Choroid plexus epithelial cell (primary cell): ENCODE data around the gene ASPSCR1.
A peak's percentile ranks its signal among the peaks of the same experiment; 100 is the strongest.

ENCODE experiments used
- DNase-seq: peaks from one replicate; pipeline ENCODE4 v3.0.0-alpha.2; 2010; ENCODE audit warnings: low read depth
- H3K4me3 ChIP-seq: 2 replicates; pipeline ENCODE4 v1.5.1; 2011; ENCODE audit warnings: low read depth, mild to moderate bottlenecking, control low read depth, low read length, moderate library complexity
- CTCF ChIP-seq: conservative IDR thresholded peaks from 2 replicates; pipeline ENCODE4 v1.5.1; 2011; ENCODE audit warnings: low read depth, mild to moderate bottlenecking, control low read depth, inconsistent platforms, low read length, moderate library complexity

ASPSCR1 gene

GRCh38 chr17:81999587-81999975, 22.2 kb downstream of the ASPSCR1 start:
- H3K4me3 ChIP-seq = no peak overlapping the region
- no peak for DNase-seq
- no peak for TF ChIP-seq CTCF

- no peak overlapping the region for H3K4me3 ChIP-seq
- no peak for DNase-seq
- TF ChIP-seq CTCF = no peak
These were observed 22.8 kb downstream of the ASPSCR1 start for GRCh38 chr17:81999976-82000802.

DNA sequence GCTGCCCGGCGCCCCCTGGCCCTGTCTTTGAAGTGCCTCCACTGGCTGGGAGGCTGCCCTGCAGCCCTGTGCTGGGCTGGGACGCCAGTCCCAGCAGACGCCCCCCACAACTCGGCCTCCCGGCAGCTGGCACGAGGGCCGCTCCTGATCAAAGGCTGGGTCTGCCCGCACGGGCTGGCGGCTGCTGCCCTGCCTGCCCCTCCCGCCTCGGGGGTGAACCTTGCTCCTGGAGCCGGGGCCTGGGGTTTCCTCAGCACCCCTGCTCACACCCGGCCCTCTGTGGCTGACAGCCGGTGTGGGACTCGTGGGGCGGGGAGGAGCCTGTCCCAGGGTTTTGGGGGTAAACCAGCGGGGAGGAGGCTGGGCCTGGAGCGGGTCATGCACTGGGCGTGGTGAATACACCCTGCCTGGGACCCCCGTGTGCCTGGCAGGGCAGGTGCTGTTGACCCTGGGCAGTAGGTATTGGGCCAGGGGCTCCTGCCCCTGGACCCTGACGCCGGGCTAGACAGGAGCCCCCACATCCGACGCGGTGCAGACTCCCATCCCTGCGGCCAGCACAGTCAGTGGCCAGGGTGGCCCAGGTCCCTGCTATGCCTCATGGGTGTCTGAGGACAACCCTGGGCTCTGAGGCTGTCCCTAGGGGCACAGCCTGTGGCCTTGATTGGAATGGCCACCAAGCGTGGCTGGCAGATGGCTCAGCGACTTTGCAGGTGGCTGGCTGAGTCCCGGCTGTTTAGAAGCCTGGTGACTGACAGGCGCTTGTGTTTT, 23.6 kb downstream of the ASPSCR1 start:
- DNase-seq = no peak
- no peak overlapping the region for H3K4me3 ChIP-seq
- TF ChIP-seq CTCF = no peak

- no peak for TF ChIP-seq CTCF
- H3K4me3 ChIP-seq = no peak overlapping the region
- DNase-seq = no peak
These were observed 24.2 kb downstream of the ASPSCR1 start for GRCh38 chr17:82001571-82002056.

GRCh38 chr17:82003411-82004381, 26.3 kb downstream of the ASPSCR1 start:
- TF ChIP-seq CTCF = no peak
- peak; percentile 93 for DNase-seq

More at GRCh38 chr17:82003411-82004381, 26.3 kb downstream of the ASPSCR1 start:
- H3K4me3 ChIP-seq = no peak overlapping the region
